DOHH2 (cell line): ENCODE results near the gene PAK5.

ENCODE experiments used
- H3F3A ChIP-seq: fragments of 200-600 bp; sonication (generic), shearing (Covaris generic); 2 replicates; pipeline ENCODE4 v1.6.0; 2016; ENCODE audit warnings: antibody characterized with exemption, mild to moderate bottlenecking; ENCODE audit not compliant: control insufficient read depth, insufficient read depth
- H3K27ac ChIP-seq: fragments of 200-600 bp; sonication (generic); 2 replicates; pipeline ENCODE4 v1.5.1; 2014; ENCODE audit warnings: low read depth, mild to moderate bottlenecking, low read length, moderate library complexity
- H3K27me3 ChIP-seq: fragments of 200-600 bp; sonication (generic); 2 replicates; pipeline ENCODE4 v1.6.1; 2014; ENCODE audit warnings: mild to moderate bottlenecking, low read length, mixed read lengths; ENCODE audit not compliant: control insufficient read depth
- H3K36me3 ChIP-seq: fragments of 200-600 bp; sonication (generic); 2 replicates; pipeline ENCODE4 v1.6.1; 2014; ENCODE audit warnings: mild to moderate bottlenecking, low read length, moderate library complexity, mixed read lengths; ENCODE audit not compliant: control insufficient read depth
- H3K4me1 ChIP-seq: fragments of 200-600 bp; sonication (generic); 2 replicates; pipeline ENCODE4 v1.6.1; 2014; ENCODE audit warnings: mild to moderate bottlenecking, low read length, mixed read lengths; ENCODE audit not compliant: control insufficient read depth
- H3K4me2 ChIP-seq: fragments of 200-600 bp; sonication (generic); 2 replicates; pipeline ENCODE4 v1.6.0; 2014; ENCODE audit warnings: mild to moderate bottlenecking, low read length, moderate library complexity
- H3K4me3 ChIP-seq: fragments of 200-600 bp; sonication (generic); 2 replicates; pipeline ENCODE4 v1.5.1; 2014; ENCODE audit warnings: mild to moderate bottlenecking, low read length, mixed read lengths
- H3K79me2 ChIP-seq: fragments of 200-600 bp; sonication (generic); 2 replicates; pipeline ENCODE4 v1.6.1; 2014; ENCODE audit warnings: mild to moderate bottlenecking, low read length, mixed read lengths; ENCODE audit not compliant: control insufficient read depth
- H3K9me2 ChIP-seq: fragments of 200-600 bp; sonication (generic); replicated peaks from 2 replicates; pipeline ENCODE4 v1.6.1; 2014; ENCODE audit warnings: mild to moderate bottlenecking, low read length, mixed read lengths; ENCODE audit not compliant: control insufficient read depth
- H3K9me3 ChIP-seq: fragments of 200-600 bp; sonication (generic); 2 replicates; pipeline ENCODE4 v1.6.1; 2014; ENCODE audit warnings: antibody characterized with exemption, low read length, mixed read lengths; ENCODE audit not compliant: control insufficient read depth, insufficient read depth
- H4K20me1 ChIP-seq: fragments of 200-600 bp; sonication (generic); 2 replicates; pipeline ENCODE4 v1.6.0; 2014; ENCODE audit warnings: low read depth, mild to moderate bottlenecking, antibody characterized with exemption, low read length, moderate library complexity; ENCODE audit not compliant: control insufficient read depth, insufficient read depth
- CTCF ChIP-seq: fragments of 200-600 bp; sonication (generic); IDR thresholded peaks from one replicate; pipeline ENCODE4 v1.5.1; 2014; ENCODE audit warnings: antibody characterized with exemption, mild to moderate bottlenecking, low read depth, low read length; ENCODE audit not compliant: poor library complexity, severe bottlenecking
- EZH2phosphoT487 ChIP-seq: fragments of 200-600 bp; sonication (generic); IDR thresholded peaks from 2 replicates; pipeline ENCODE4 v1.6.1; 2017; ENCODE audit warnings: borderline replicate concordance, mild to moderate bottlenecking, antibody characterized with exemption, low read length, moderate library complexity, mixed read lengths

PAK5 gene

GRCh38 chr20:9723501-9724202 is 115.2 kb downstream of the PAK5 start:
- H4K20me1 ChIP-seq, result no peaks in the 10 kb centered on the region
- H3F3A ChIP-seq, result no peaks in the 10 kb centered on the region
- no peaks in the 10 kb centered on the region for H3K27me3 ChIP-seq
- H3K79me2 ChIP-seq, result no peaks in the 10 kb centered on the region
- no peak overlapping the region for H3K27ac ChIP-seq
- no peaks in the 10 kb centered on the region for H3K4me1 ChIP-seq
- H3K9me2 ChIP-seq, result no peaks in the 10 kb centered on the region
- no peaks in the 10 kb centered on the region for H3K9me3 ChIP-seq
- H3K36me3 ChIP-seq, result no peaks in the 10 kb centered on the region
- TF ChIP-seq EZH2phosphoT487 (no peak), CTCF (no peak)
- H3K4me3 ChIP-seq, result no peak overlapping the region
- H3K4me2 ChIP-seq, result no peak overlapping the region

GRCh38 chr20:9711872-9712271 is 127.0 kb downstream of the PAK5 start:
- no peak for TF ChIP-seq EZH2phosphoT487
- no peak for TF ChIP-seq CTCF
- Histone ChIP-seq H3F3A (no peaks in the 10 kb centered on the region), H3K4me1 (no peaks in the 10 kb centered on the region), H3K36me3 (no peaks in the 10 kb centered on the region), H3K4me3 (no peak overlapping the region), H3K9me2 (no peaks in the 10 kb centered on the region), H3K27ac (no peak overlapping the region), H3K27me3 (no peaks in the 10 kb centered on the region), H3K4me2 (no peak overlapping the region), H3K9me3 (no peaks in the 10 kb centered on the region), H4K20me1 (no peaks in the 10 kb centered on the region), H3K79me2 (no peaks in the 10 kb centered on the region)

DNA sequence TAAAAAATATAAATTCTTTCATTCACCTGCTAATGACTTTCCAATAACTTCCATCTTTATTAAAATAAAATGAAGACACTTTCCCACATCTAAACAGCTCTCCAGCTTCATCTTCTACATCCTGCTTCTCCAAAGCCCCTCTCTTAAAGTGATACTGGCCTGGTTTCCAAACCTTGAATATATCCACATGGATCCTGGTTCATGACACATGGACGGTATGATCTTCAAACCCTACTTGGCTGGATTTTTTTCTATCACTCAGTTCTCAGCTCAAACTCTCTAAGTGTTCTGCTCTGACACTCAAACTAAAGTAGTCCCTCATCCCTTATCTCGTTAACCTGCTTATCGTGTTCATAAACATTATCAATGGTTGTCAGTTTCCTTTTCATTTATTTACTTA is 128.2 kb downstream of the PAK5 start:
- Histone ChIP-seq H3K9me3 (no peaks in the 10 kb centered on the region), H3K4me1 (no peaks in the 10 kb centered on the region), H4K20me1 (no peaks in the 10 kb centered on the region), H3K4me2 (no peak overlapping the region), H3K27me3 (no peaks in the 10 kb centered on the region), H3F3A (no peaks in the 10 kb centered on the region), H3K36me3 (no peaks in the 10 kb centered on the region), H3K4me3 (no peak overlapping the region), H3K27ac (no peak overlapping the region), H3K9me2 (no peaks in the 10 kb centered on the region), H3K79me2 (no peaks in the 10 kb centered on the region)
- TF ChIP-seq CTCF (no peak), EZH2phosphoT487 (no peak)
